Endometrial microvascular endothelial cells (primary cell): ENCODE results near the gene VPS13C. TPM values are rescaled to one million over a fixed set of nuclear protein-coding genes. Genes with fewer than 3 reads are reported as not detected.

Experiments used
- in situ Hi-C: cut with HindIII; loops from 2 replicates; pipeline ENCODE4 v1.10.0; 2017; ENCODE audit warnings: low sequenced_read_pairs, low pct_unique_long_range_greater_than_20kb; ENCODE audit errors: inconsistent ontology term
- total RNA-seq: library from RNA; depleted of rRNA; stranded (reverse); fragments of >200 nt; gene quantifications from one replicate; pipeline ENCODE4 v1.2.3, GENCODE V29; 2015; ENCODE audit errors: inconsistent ontology term

Gene VPS13C
- total RNA-seq, 1 donor from 2014 or later = 41.4 TPM

GRCh38 chr15:61811952-61812351 lies 248.3 kb downstream of the VPS13C start:
- in situ Hi-C loops = no loop called here

- in situ Hi-C loops = no loop called here
These were observed 251.0 kb downstream of the VPS13C start for GRCh38 chr15:61809216-61809615.

GRCh38 chr15:61807281-61807929 lies 252.8 kb downstream of the VPS13C start:
- in situ Hi-C loops = no loop called here

Other genes starting within 250 kb of the VPS13C start
- not detected for gene C2CD4A, start 6.5 kb upstream of the VPS13C start, total RNA-seq
- 26.4 TPM for gene C2CD4B, start 104.8 kb upstream of the VPS13C start, total RNA-seq